ENCODE measurements around the gene RFX8. TPM values are rescaled to one million over a fixed set of nuclear protein-coding genes. Genes with fewer than 3 reads are reported as not detected.

RFX8 gene
- total and polyA plus RNA-seq, 2 of the 8 experiments (the other 6 are each of a cell fraction or from before 2014, with no cell fraction given) = 0.60 to 0.97 TPM

GRCh38 chr2:101379091-101379490 lies 95.8 kb downstream of the RFX8 start (continued):
- no peak for TF ChIP-seq GABPA (IDR thresholded peaks at IDR 0.05; ENCODE audit: borderline replicate concordance, insufficient read depth, low read length)
- no peak for TF ChIP-seq FOSL1 (IDR thresholded peaks at IDR 0.05; ENCODE audit: insufficient read depth, low read depth, low read length)
- TF ChIP-seq TBP (IDR thresholded peaks at IDR 0.05; ENCODE audit: low read depth, low read length) = no peak

All from H1 (cell line).